ENCODE measurements around the gene STXBP6. TPM values are rescaled to one million over a fixed set of nuclear protein-coding genes. Genes with fewer than 3 reads are reported as not detected.

Gene STXBP6
- total RNA-seq, 1 experiment from 2014 or later, result not detected

DNA sequence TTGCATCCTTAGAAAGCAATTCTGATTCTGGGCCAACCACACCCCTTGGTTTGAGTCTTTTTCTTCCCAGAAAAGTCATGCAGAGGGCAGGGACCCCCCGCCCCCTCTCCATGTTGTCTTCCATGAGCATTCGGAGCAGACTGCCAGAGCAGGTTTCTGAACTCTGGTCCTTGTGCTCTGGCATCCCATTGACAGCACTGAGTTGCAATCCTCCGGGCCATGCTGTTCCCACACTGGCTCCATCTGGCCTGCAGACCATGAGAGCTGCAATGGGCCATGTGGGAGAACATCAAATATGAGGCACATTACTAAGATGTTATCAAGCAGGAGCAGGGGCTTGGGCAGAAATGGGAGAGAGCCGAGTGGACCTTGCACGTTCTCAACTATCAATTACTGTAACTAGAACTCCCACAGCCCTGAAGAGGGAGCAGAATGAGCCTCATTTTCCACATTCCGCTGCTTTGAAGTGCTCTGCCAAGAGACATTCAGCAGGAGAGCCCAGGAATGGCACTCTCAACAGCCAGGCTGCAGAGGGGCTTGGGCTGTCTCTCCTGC, 157.4 kb downstream of the STXBP6 start:
- Histone ChIP-seq H3K4me1 (ENCODE audit: control insufficient read depth, insufficient read depth, low read length) (no peaks in the 10 kb centered on the region), H3K9me3 (ENCODE audit: control insufficient read depth, insufficient read depth, low read depth, low read length) (no peaks in the 10 kb centered on the region), H3K36me3 (ENCODE audit: control insufficient read depth, insufficient read depth, low read length) (no peaks in the 10 kb centered on the region), H3K27ac (ENCODE audit: low read length) (no peak overlapping the region), H3K4me3 (ENCODE audit: low read depth in 2 of 2, low read length in 2 of 2) (no peak overlapping the region), H3K27me3 (ENCODE audit: control insufficient read depth, insufficient read depth, low read length) (no peaks in the 10 kb centered on the region)
- TF ChIP-seq CTCF (IDR thresholded peaks at IDR 0.05), result no peak
- TF ChIP-seq POLR2AphosphoS5 (IDR thresholded peaks at IDR 0.05; ENCODE audit: low read depth, low read length), result no peak
- no peak for TF ChIP-seq SIN3A (IDR thresholded peaks at IDR 0.05; ENCODE audit: borderline replicate concordance, insufficient read depth, low read depth, low read length)
- TF ChIP-seq TCF7L2 (IDR thresholded peaks at IDR 0.05; ENCODE audit: low read depth, low read length), result no peak
- TF ChIP-seq REST (IDR thresholded peaks at IDR 0.05; ENCODE audit: insufficient read depth in 1 of 2, low read depth in 2 of 2, low read length in 1 of 2), result no peak
- CTCF ChIA-PET, result no interaction called here
- POLR2A ChIA-PET, result no interaction called here
- intact Hi-C loops (cut with micrococcal nuclease; ENCODE audit: unreplicated experiment), result no loop called here
- in situ Hi-C loops (cut with HindIII; ENCODE audit: low pct_unique_long_range_greater_than_20kb, low sequenced_read_pairs), result no loop called here
- no peak for DNase-seq (ENCODE audit: low read depth, low spot score)
- no TSS peak for BruUV-seq (replicated peaks)
- no peak for ATAC-seq

DNA sequence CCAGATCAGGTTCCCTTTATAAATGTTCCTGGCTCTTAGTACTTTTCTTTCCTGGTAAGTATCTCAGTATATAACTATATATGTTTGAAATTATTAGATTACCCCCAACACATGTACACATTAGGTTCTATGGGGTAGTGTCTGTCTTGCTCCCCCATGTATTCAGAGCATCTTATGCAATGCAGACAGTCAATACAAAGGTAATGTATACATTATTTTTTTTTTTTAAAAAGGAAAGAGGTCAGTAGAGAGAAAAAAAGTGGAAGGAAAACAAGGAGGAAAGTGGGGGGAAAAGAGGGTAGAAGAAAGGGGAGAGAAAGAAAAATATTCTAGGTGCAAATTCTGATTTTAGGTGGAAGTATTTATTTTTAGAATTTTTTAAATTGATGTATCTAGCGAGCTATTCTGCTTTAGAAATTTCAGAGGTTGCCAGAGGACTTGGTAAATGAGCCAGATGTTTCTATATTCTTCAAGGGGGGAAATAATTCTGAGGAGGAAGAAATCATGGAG, 157.9 kb downstream of the STXBP6 start:
- in situ Hi-C loops (cut with HindIII; ENCODE audit: low pct_unique_long_range_greater_than_20kb, low sequenced_read_pairs) (no loop called here), intact Hi-C loops (cut with micrococcal nuclease; ENCODE audit: unreplicated experiment) (no loop called here)
- no peak for ATAC-seq
- H3K27me3 ChIP-seq (ENCODE audit: control insufficient read depth, insufficient read depth, low read length), result no peaks in the 10 kb centered on the region
- DNase-seq (ENCODE audit: low read depth, low spot score), result no peak
- ChIA-PET CTCF (no interaction called here), POLR2A (no interaction called here)
- BruUV-seq (replicated peaks), result no TSS peak
- no peaks in the 10 kb centered on the region for H3K36me3 ChIP-seq (ENCODE audit: control insufficient read depth, insufficient read depth, low read length)
- no peaks in the 10 kb centered on the region for H3K4me1 ChIP-seq (ENCODE audit: control insufficient read depth, insufficient read depth, low read length)
- no peaks in the 10 kb centered on the region for H3K9me3 ChIP-seq (ENCODE audit: control insufficient read depth, insufficient read depth, low read depth, low read length)
- no peak overlapping the region for H3K4me3 ChIP-seq (ENCODE audit: low read depth in 2 of 2, low read length in 2 of 2)
- TF ChIP-seq TCF7L2 (IDR thresholded peaks at IDR 0.05; ENCODE audit: low read depth, low read length) (no peak), REST (IDR thresholded peaks at IDR 0.05; ENCODE audit: insufficient read depth in 1 of 2, low read depth in 2 of 2, low read length in 1 of 2) (no peak), POLR2AphosphoS5 (IDR thresholded peaks at IDR 0.05; ENCODE audit: low read depth, low read length) (no peak), CTCF (IDR thresholded peaks at IDR 0.05) (no peak), SIN3A (IDR thresholded peaks at IDR 0.05; ENCODE audit: borderline replicate concordance, insufficient read depth, low read depth, low read length) (no peak)
- no peak overlapping the region for H3K27ac ChIP-seq (ENCODE audit: low read length)
